Tibial nerve (tissue), 4 donors: ENCODE data around the gene FOXJ3. TPM values are rescaled to one million over a fixed set of nuclear protein-coding genes. Genes with fewer than 3 reads are reported as not detected.

Experiments used
- DNase-seq, 2 donors: peaks; one replicate each; pipeline ENCODE4 v3.0.0-alpha.2; 2019; ENCODE audit warnings: low spot score in 2 of 2
- H3K27ac ChIP-seq, 4 donors: fragments of 200-600 bp; sonication (generic) in 3 of 4; one replicate each; pipeline ENCODE4 v1.5.1; 2017 to 2019; ENCODE audit warnings: mild to moderate bottlenecking in 1 of 4
- H3K27me3 ChIP-seq, 2 donors: fragments of 200-600 bp; sonication (generic) in 1 of 2; one replicate each; pipeline versions ENCODE4 v1.5.1 to v1.6.0; 2017 to 2019
- H3K36me3 ChIP-seq, 3 donors: fragments of 200-600 bp; sonication (generic); one replicate each; pipeline ENCODE4 v1.5.1; 2018 to 2019
- H3K4me1 ChIP-seq, 4 donors: fragments of 200-600 bp; sonication (generic) in 3 of 4; one replicate each; pipeline ENCODE4 v1.5.1; 2017 to 2019
- H3K4me3 ChIP-seq, 4 donors: fragments of 200-600 bp; sonication (generic) in 3 of 4; one replicate each; pipeline ENCODE4 v1.5.1; 2017 to 2019; ENCODE audit warnings: mild to moderate bottlenecking in 1 of 4, moderate library complexity in 1 of 4
- H3K9me3 ChIP-seq, 4 donors: fragments of 200-600 bp; sonication (generic) in 3 of 4; one replicate each; pipeline ENCODE4 v1.5.1; 2017 to 2019
- CTCF ChIP-seq, 5 experiments: fragments of 200-600 bp in 3 of 5; fragments of 450-650 bp in 2 of 5; sonication (generic) in 3 of 5; IDR thresholded peaks; one replicate each; pipeline ENCODE4 v1.5.1; 2016 to 2019; ENCODE audit warnings: antibody characterized with exemption in 5 of 5, mild to moderate bottlenecking in 3 of 5, moderate library complexity in 2 of 5
- EP300 ChIP-seq, 2 donors: sonication (generic); formaldehyde crosslinking; IDR thresholded peaks; one replicate each; pipeline ENCODE4 v1.6.1; 2017; ENCODE audit warnings: antibody characterized with exemption in 2 of 2, mild to moderate bottlenecking in 1 of 2
- POLR2A ChIP-seq, 2 donors: fragments of 450-650 bp; IDR thresholded peaks; one replicate each; pipeline ENCODE4 v1.6.1; 2017; ENCODE audit warnings: antibody characterized with exemption in 2 of 2, mild to moderate bottlenecking in 2 of 2, moderate library complexity in 2 of 2
- WGBS, 2 donors: methylation state at CpG; one replicate each; pipeline ENCODE4 v1.1.5; 2018; 5-methylcytosine and 5-hydroxymethylcytosine counted together
- total RNA-seq, 4 donors: library from RNA; depleted of rRNA; stranded (reverse); fragments of >200 nt; gene quantifications; one replicate each; pipeline ENCODE4 v1.1.0, GENCODE V29; 2016

FOXJ3 gene
- total RNA-seq, 4 donors from 2014 or later, result 42.7 to 68.1 (median 64.5) TPM

GRCh38 chr1:42343049-42343448 lies 8.0 kb upstream of the FOXJ3 start:
- Histone ChIP-seq H3K36me3 (no peaks in the 10 kb centered on the region), H3K4me1 (no peaks in the 10 kb centered on the region), H3K4me3 (no peak overlapping the region), H3K27ac (no peak overlapping the region), H3K27me3 (peaks cover 0 to 7% of the 10 kb centered on the region in 2 donors), H3K9me3 (no peaks in the 10 kb centered on the region)
- no peak for TF ChIP-seq POLR2A (IDR thresholded peaks at IDR 0.05)
- TF ChIP-seq EP300 (IDR thresholded peaks at IDR 0.05), result no peak
- no peak for TF ChIP-seq CTCF (IDR thresholded peaks at IDR 0.05)
- no peak for DNase-seq
- 72 to 76% methylated on average over 5 of the region's 5 CpGs for WGBS, 2 donors

GRCh38 chr1:42340901-42341300 lies 5.9 kb upstream of the FOXJ3 start:
- TF ChIP-seq EP300 (IDR thresholded peaks at IDR 0.05) (no peak), POLR2A (IDR thresholded peaks at IDR 0.05) (no peak), CTCF (IDR thresholded peaks at IDR 0.05) (no peak)
- Histone ChIP-seq H3K27ac (no peak overlapping the region), H3K9me3 (no peaks in the 10 kb centered on the region)

GRCh38 chr1:42340093-42340492 lies 5.1 kb upstream of the FOXJ3 start:
- 57 to 66% methylated on average over 2 of the region's 2 CpGs for WGBS, 2 donors
- Histone ChIP-seq H3K36me3 (no peaks in the 10 kb centered on the region), H3K27me3 (peaks cover 0 to 4% of the 10 kb centered on the region in 2 donors), H3K4me3 (no peak overlapping the region), H3K4me1 (peaks cover 0 to 9% (median 0%) of the 10 kb centered on the region in 4 donors), H3K27ac (no peak overlapping the region), H3K9me3 (no peaks in the 10 kb centered on the region)
- DNase-seq, result no peak
- TF ChIP-seq EP300 (IDR thresholded peaks at IDR 0.05) (no peak), CTCF (IDR thresholded peaks at IDR 0.05) (no peak), POLR2A (IDR thresholded peaks at IDR 0.05) (no peak)

More at GRCh38 chr1:42340901-42341300, 5.9 kb upstream of the FOXJ3 start:
- 85 to 93% methylated on average over 1 of the region's 1 CpG for WGBS, 2 donors
- Histone ChIP-seq H3K4me3 (no peak overlapping the region), H3K4me1 (peaks cover 0 to 6% (median 0%) of the 10 kb centered on the region in 4 donors), H3K36me3 (no peaks in the 10 kb centered on the region), H3K27me3 (peaks cover 0 to 5% of the 10 kb centered on the region in 2 donors)
- DNase-seq, result no peak

GRCh38 chr1:42336978-42337377 lies 1.9 kb upstream of the FOXJ3 start:
- Histone ChIP-seq H3K27me3 (peaks cover 0 to 2% of the 10 kb centered on the region in 2 donors), H3K4me1 (peaks cover 0 to 30% (median 6%) of the 10 kb centered on the region in 4 donors), H3K27ac (no peak overlapping the region), H3K9me3 (no peaks in the 10 kb centered on the region), H3K36me3 (no peaks in the 10 kb centered on the region), H3K4me3 (no peak overlapping the region)
- WGBS, 2 donors, result 59 to 68% methylated on average over 6 of the region's 6 CpGs
- TF ChIP-seq POLR2A (IDR thresholded peaks at IDR 0.05) (no peak), EP300 (IDR thresholded peaks at IDR 0.05) (no peak), CTCF (IDR thresholded peaks at IDR 0.05) (no peak)
- DNase-seq, result no peak

- Histone ChIP-seq H3K27ac (peak overlapping the region; percentile 81 to 91 (median 90)), H3K4me3 (peak overlapping the region; percentile 76 to 97 (median 90)), H3K9me3 (no peaks in the 10 kb centered on the region), H3K27me3 (no peaks in the 10 kb centered on the region), H3K4me1 (peaks cover 0 to 39% (median 6%) of the 10 kb centered on the region in 4 donors), H3K36me3 (no peaks in the 10 kb centered on the region)
- WGBS, 2 donors, result 11 to 14% methylated on average over 9 of the region's 9 CpGs
- TF ChIP-seq POLR2A (IDR thresholded peaks at IDR 0.05), result no peak
- TF ChIP-seq CTCF (IDR thresholded peaks at IDR 0.05), result no peak
- TF ChIP-seq EP300 (IDR thresholded peaks at IDR 0.05), result no peak
- no peak for DNase-seq
Measured at GRCh38 chr1:42335809-42336518, 929 bp upstream of the FOXJ3 start.
